HFFc6 (cell line): ENCODE measurements around the gene HCRT. TPM values are rescaled to one million over a fixed set of nuclear protein-coding genes. Genes with fewer than 3 reads are reported as not detected.

Experiments
- DNase-seq: peaks from one replicate; pipeline ENCODE4 v3.0.0-alpha.2; 2018
- H3K27ac Mint-ChIP-seq: 2 replicates; pipeline ENCODE4 v1.8.0; 2020; ENCODE audit warnings: mild to moderate bottlenecking, mixed read lengths
- H3K27me3 Mint-ChIP-seq: 2 replicates; pipeline ENCODE4 v1.8.0; 2021; ENCODE audit warnings: mild to moderate bottlenecking, moderate library complexity, mixed read lengths; ENCODE audit not compliant: insufficient read depth
- H3K36me3 Mint-ChIP-seq: 2 replicates; pipeline ENCODE4 v1.8.0; 2021; ENCODE audit warnings: low read depth, mixed read lengths
- H3K4me1 Mint-ChIP-seq: 2 replicates; pipeline ENCODE4 v1.8.0; 2020; ENCODE audit warnings: low read depth, mixed read lengths
- H3K4me3 Mint-ChIP-seq: 2 replicates; pipeline ENCODE4 v1.8.0; 2020; ENCODE audit warnings: mild to moderate bottlenecking, moderate library complexity, mixed read lengths
- H3K9me3 Mint-ChIP-seq: 2 replicates; pipeline ENCODE4 v1.8.0; 2020; ENCODE audit warnings: mild to moderate bottlenecking, mixed read lengths
- CTCF ChIP-seq: fragments of 200-600 bp; sonication (generic); IDR thresholded peaks from 2 replicates; pipeline ENCODE4 v1.5.0; 2021; ENCODE audit warnings: antibody characterized with exemption, mild to moderate bottlenecking
- total RNA-seq, 6 experiments: library from RNA; stranded (reverse); fragmentation: NEBNext Ultra II Directional; extraction: Animal tissue kit (Norgen Biotek cat#: 25700); gene quantifications; 2 replicates in 1 of 6; 3 replicates in 5 of 6; pipeline ENCODE4 v1.2.3, GENCODE V29; 2021

HCRT gene
- total RNA-seq, 6 experiments from 2014 or later = not detected

DNA sequence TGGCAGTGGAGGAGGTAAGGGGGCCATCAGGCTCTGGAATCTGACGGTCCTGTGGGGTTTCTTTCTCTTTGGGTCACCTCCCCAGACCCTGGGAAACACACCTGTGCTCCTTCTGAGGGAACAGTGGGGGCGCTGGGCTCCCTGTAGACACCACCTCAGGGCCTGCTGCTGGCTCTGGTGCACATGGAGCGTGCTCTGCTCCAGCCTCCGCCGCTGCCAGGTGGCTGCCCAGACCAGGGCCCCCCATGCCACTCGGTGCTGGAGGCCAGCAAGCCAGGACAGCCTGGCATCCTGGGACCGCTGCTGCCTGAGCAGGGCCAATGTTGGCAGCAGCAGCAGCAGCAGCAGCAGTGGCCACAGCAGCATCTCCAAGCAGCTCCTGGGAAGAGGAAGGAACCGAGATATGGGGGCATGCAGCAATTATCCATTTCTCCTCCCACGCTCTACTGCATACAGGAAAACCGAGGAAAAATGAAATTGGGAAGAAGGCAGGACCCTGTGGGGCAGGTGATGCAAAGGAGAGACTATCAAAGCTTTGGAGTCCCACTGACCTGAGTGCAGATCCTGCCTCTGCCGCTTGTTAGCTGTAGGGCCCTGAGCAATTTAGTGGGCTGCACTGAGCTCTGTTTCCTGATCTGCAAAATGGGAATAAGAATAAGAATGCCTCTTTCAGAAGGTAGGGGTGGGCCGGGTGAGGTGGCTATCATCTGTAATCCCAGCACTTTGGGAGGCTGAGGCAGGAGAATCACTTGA is 8.1 kb upstream of the HCRT start:
- Mint-ChIP-seq H3K9me3 (no peaks in the 10 kb centered on the region), H3K36me3 (no peaks in the 10 kb centered on the region)

GRCh38 chr17:42192189-42193126 is 7.2 kb upstream of the HCRT start:
- TF ChIP-seq CTCF = no peak
- Mint-ChIP-seq H3K36me3 (no peaks in the 10 kb centered on the region), H3K9me3 (no peaks in the 10 kb centered on the region)

More for the DNA sequence above, 8.1 kb upstream of the HCRT start:
- peaks cover 6% of the 10 kb centered on the region; the same call in 1 of the 2 replicates for H3K4me1 Mint-ChIP-seq
- peak overlapping the region; percentile 84 for H3K4me3 Mint-ChIP-seq
- H3K27ac Mint-ChIP-seq = peak overlapping the region; percentile 80; the same call in 1 of the 2 replicates
- no peak for DNase-seq
- peaks cover 3% of the 10 kb centered on the region; the same call in 1 of the 2 replicates for H3K27me3 Mint-ChIP-seq
- TF ChIP-seq CTCF = no peak

GRCh38 chr17:42191275-42191608 is 6.0 kb upstream of the HCRT start:
- Mint-ChIP-seq H3K36me3 (no peaks in the 10 kb centered on the region), H3K9me3 (no peaks in the 10 kb centered on the region)

More at GRCh38 chr17:42192189-42193126, 7.2 kb upstream of the HCRT start:
- no peak for DNase-seq
- Mint-ChIP-seq H3K27ac (no peak overlapping the region), H3K4me1 (peaks cover 6% of the 10 kb centered on the region; the same call in 1 of the 2 replicates), H3K27me3 (peaks cover 3% of the 10 kb centered on the region; the same call in 1 of the 2 replicates), H3K4me3 (no peak overlapping the region)

GRCh38 chr17:42190491-42191274 is 5.4 kb upstream of the HCRT start:
- peaks cover 6% of the 10 kb centered on the region; the same call in 1 of the 2 replicates for H3K4me1 Mint-ChIP-seq
- TF ChIP-seq CTCF = no peak
- H3K4me3 Mint-ChIP-seq = no peak overlapping the region
- no peaks in the 10 kb centered on the region for H3K9me3 Mint-ChIP-seq
- DNase-seq = no peak
- H3K27ac Mint-ChIP-seq = no peak overlapping the region
- no peaks in the 10 kb centered on the region for H3K36me3 Mint-ChIP-seq
- H3K27me3 Mint-ChIP-seq = peaks cover 7% of the 10 kb centered on the region

More at GRCh38 chr17:42191275-42191608, 6.0 kb upstream of the HCRT start:
- H3K27ac Mint-ChIP-seq = no peak overlapping the region
- peaks cover 6% of the 10 kb centered on the region; the same call in 1 of the 2 replicates for H3K4me1 Mint-ChIP-seq
- H3K27me3 Mint-ChIP-seq = peaks cover 3% of the 10 kb centered on the region; the same call in 1 of the 2 replicates
- no peak overlapping the region for H3K4me3 Mint-ChIP-seq
- DNase-seq = no peak
- no peak for TF ChIP-seq CTCF

GRCh38 chr17:42189651-42189965 is 4.4 kb upstream of the HCRT start:
- no peak for DNase-seq
- H3K27ac Mint-ChIP-seq = no peak overlapping the region
- no peaks in the 10 kb centered on the region for H3K36me3 Mint-ChIP-seq
- peaks cover 9% of the 10 kb centered on the region for H3K27me3 Mint-ChIP-seq
- H3K4me1 Mint-ChIP-seq = peaks cover 11% of the 10 kb centered on the region
- H3K4me3 Mint-ChIP-seq = no peak overlapping the region
- no peaks in the 10 kb centered on the region for H3K9me3 Mint-ChIP-seq
- TF ChIP-seq CTCF = no peak
